ENCODE data around the gene SUPT4H1. TPM values are rescaled to one million over a fixed set of nuclear protein-coding genes. Genes with fewer than 3 reads are reported as not detected.
"Not testable (repeated sequence)": the region's sequence is repeated elsewhere in the genome, so short reads cannot be mapped to it uniquely, and the experiment has no call there.

The SUPT4H1 gene
- total RNA-seq, result 49.4 TPM
- long read RNA-seq, transcript SUPT4H1-201 (5 exons, 1,489 nt), result major isoform, 5 of 7 reads
- long read RNA-seq, partial matches to known transcripts, result 0 of 7 reads
- long read RNA-seq, other reads (novel, unspliced or antisense), result 0 of 7 reads

GRCh38 chr17:58351831-58352595, at the start of gene SUPT4H1:
TSS of gene SUPT4H1 (minus strand) at chr17:58352201. CDS start at chr17:58352135, 66 bp downstream.
- intact Hi-C loops (cut with DNase I), result loop anchor here (2.0 to 5.0 kb wide), 3 partner anchors 65 to 165 kb away; partner anchors contain the start of genes MKS1 and RNF43
- DNase-seq (ENCODE audit: low spot score), result peak; percentile 95

GRCh38 chr17:58401287-58401686, 49.3 kb upstream of the SUPT4H1 start:
- intact Hi-C loops (cut with DNase I), result no loop called here
- no peak for DNase-seq (ENCODE audit: low spot score)

- DNase-seq (ENCODE audit: low spot score), result no peak
- intact Hi-C loops (cut with DNase I), result no loop called here
Measured at GRCh38 chr17:58400826-58401225, 48.8 kb upstream of the SUPT4H1 start.

- intact Hi-C loops (cut with DNase I), result no loop called here
- no peak for DNase-seq (ENCODE audit: low spot score)
Measured at GRCh38 chr17:58399974-58400373, 48.0 kb upstream of the SUPT4H1 start.

GRCh38 chr17:58398574-58399266, 46.7 kb upstream of the SUPT4H1 start:
- DNase-seq (ENCODE audit: low spot score), result no peak
- intact Hi-C loops (cut with DNase I), result no loop called here

GRCh38 chr17:58397421-58397820, 45.4 kb upstream of the SUPT4H1 start:
- DNase-seq (ENCODE audit: low spot score); intact Hi-C loops (cut with DNase I): not testable (repeated sequence)

- intact Hi-C loops (cut with DNase I), result no loop called here
- DNase-seq (ENCODE audit: low spot score), result no peak
Measured at GRCh38 chr17:58396173-58396572, 44.2 kb upstream of the SUPT4H1 start.

GRCh38 chr17:58394534-58395223, 42.7 kb upstream of the SUPT4H1 start:
- DNase-seq (ENCODE audit: low spot score), result no peak
- intact Hi-C loops (cut with DNase I), result no loop called here

- intact Hi-C loops (cut with DNase I), result no loop called here
- DNase-seq (ENCODE audit: low spot score), result no peak
Measured at GRCh38 chr17:58391302-58391984, 39.4 kb upstream of the SUPT4H1 start.

GRCh38 chr17:58390884-58391283, 38.9 kb upstream of the SUPT4H1 start:
- intact Hi-C loops (cut with DNase I), result no loop called here
- DNase-seq (ENCODE audit: low spot score), result no peak

GRCh38 chr17:58388302-58389190, 36.5 kb upstream of the SUPT4H1 start:
- DNase-seq (ENCODE audit: low spot score), result no peak
- intact Hi-C loops (cut with DNase I), result no loop called here

GRCh38 chr17:58387834-58388233, 35.8 kb upstream of the SUPT4H1 start:
- no peak for DNase-seq (ENCODE audit: low spot score)
- intact Hi-C loops (cut with DNase I), result no loop called here

- no peak for DNase-seq (ENCODE audit: low spot score)
- intact Hi-C loops (cut with DNase I), result no loop called here
Measured at GRCh38 chr17:58386708-58387107, 34.7 kb upstream of the SUPT4H1 start.

- intact Hi-C loops (cut with DNase I), result no loop called here
- DNase-seq (ENCODE audit: low spot score), result no peak
Measured at GRCh38 chr17:58385359-58385899, 33.4 kb upstream of the SUPT4H1 start.

- DNase-seq (ENCODE audit: low spot score), result no peak
- intact Hi-C loops (cut with DNase I), result no loop called here
Measured at GRCh38 chr17:58384897-58385296, 32.9 kb upstream of the SUPT4H1 start.

GRCh38 chr17:58383892-58384462, 32.0 kb upstream of the SUPT4H1 start:
- intact Hi-C loops (cut with DNase I), result no loop called here

GRCh38 chr17:58382872-58383242, 30.9 kb upstream of the SUPT4H1 start:
- DNase-seq (ENCODE audit: low spot score), result no peak
- intact Hi-C loops (cut with DNase I), result no loop called here

More at GRCh38 chr17:58383892-58384462, 32.0 kb upstream of the SUPT4H1 start:
- DNase-seq (ENCODE audit: low spot score), result no peak

Data from cardiac septum (tissue), 1 donor.